Measurements from ENCODE around the gene CD5L. TPM values are rescaled to one million over a fixed set of nuclear protein-coding genes. Genes with fewer than 3 reads are reported as not detected.

The CD5L gene
- total RNA-seq, 1 experiment from 2014 or later: not detected

DNA sequence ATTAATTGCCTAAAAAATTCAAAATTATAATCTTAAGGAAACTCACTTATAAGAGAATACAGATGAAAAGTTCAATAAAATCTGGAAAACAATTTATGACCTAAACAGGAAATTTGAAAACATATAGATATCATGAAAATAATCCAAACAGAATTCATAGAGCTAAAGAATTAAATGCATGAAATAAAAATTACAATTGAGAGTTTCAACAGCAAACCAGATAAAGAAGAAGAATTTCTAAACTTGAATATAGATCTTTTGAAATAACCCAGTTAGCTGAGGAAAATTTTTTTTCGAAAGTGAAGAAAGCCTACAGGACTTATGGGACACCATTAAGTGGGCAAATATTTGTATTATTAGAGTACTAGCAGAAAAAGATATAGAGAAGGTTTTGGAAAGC is 28.3 kb downstream of the CD5L start:
- no peak for DNase-seq (ENCODE audit: low spot score)

DNA sequence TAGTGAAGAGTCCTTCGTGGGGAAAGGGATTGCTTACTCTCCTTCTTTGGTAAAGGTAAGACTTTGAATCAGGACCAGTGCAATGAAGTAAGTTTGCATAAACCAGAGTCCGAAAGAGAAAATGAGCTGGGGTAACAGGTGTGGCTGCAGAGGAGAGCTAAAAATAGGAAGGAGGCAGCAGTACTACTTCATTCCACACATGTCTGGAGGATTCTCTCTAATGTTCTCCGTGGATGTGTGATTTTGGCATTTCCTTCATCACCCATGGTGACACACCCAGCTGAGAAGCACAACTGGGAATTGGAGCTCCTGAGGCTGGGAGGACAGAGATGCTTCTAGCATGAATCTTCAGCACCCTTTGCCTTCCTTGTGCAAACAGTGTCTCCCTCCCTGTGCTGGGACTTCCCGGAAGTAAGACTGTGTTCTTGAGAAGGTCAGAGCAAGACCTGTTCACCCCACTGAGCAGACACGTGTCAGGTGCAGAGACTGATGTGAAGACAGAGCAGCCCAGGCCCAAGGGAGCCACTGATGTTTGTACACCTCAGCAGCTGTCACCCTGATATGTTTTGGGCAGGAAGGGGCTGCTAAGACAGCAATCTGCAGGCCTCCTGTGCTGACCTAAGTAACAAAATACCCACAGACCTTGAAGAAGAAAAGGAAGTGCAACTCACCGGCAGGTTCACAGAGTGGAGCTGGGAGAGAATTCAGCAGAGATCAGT is 35.0 kb downstream of the CD5L start:
- no peak for DNase-seq (ENCODE audit: low spot score)

DNA sequence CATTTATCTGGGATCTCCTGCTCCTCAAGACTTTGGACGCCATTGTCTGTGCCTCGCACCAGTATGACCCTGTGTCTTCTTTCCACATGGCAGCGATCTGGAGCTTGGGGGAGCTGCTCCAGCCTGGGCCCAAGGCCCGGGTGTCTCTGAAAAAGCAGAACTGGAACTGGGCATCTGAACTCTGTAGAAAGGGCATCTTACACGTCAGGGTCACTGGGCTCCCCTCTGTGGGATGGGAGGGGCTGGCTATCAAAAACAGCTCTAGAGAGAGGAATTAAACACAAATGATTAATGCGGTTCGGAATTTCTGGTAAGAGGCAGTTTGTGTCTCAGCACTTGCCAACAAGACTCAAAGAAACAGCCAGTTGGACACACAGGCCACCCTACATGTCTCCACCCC is 37.8 kb downstream of the CD5L start:
- no peak for DNase-seq (ENCODE audit: low spot score)

DNA sequence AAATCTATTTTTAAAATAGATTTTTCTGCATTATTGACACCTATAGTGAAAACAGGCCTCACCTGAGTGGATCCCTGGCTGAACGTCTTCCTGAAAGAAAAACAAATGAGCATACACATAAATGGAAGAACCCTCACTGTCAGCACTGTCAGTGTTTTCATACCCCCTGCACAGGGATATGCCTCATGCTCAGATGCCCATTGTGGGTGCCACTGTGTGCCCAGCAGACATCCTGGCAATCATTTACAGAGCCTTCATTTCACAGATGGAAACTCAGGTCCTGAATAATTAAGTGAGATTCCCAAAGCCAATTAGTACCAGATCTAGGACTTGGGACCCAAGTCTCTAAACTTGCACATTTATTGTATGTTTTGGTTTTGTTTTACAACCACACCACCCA is 41.6 kb downstream of the CD5L start:
- no peak for DNase-seq (ENCODE audit: low spot score)

DNA sequence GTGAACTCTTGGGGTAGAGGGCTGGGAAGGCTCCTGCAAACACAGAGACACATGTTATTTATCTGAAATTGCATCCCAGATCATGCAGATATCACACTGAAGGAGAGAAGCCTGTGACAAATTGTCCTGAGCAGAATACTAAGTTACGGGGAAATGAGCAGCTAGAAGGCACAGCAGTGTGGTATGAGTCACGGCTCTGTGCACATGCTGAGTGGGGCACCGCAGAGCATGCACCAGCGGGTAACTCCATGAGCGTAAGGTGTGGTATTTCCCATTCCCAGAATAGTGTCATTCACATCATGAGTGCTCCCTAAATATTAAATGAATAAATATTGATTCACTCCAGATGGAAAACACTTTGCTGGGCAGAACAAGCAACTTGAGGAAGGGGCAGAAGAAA is 43.4 kb downstream of the CD5L start:
- DNase-seq (ENCODE audit: low spot score): no peak

DNA sequence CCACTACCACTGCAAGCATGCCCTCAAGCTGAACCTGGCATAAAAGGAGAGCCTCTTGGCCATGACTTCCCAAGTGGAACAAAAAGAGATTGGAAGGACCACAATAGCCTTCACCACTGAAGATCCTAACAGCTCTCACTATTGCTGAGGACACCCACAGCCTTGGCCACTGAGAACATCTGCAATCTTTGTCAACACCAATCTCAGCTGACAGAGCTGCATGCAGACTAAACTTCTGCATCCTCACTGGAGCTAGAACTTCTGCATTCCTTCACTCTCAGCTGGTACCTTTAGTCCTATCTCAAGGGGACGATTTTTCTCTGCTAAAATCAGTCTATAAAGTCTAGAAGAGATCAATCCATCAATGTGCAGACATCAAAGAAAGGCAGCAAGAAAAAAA is 56.4 kb downstream of the CD5L start:
- DNase-seq (ENCODE audit: low spot score): no peak

DNA sequence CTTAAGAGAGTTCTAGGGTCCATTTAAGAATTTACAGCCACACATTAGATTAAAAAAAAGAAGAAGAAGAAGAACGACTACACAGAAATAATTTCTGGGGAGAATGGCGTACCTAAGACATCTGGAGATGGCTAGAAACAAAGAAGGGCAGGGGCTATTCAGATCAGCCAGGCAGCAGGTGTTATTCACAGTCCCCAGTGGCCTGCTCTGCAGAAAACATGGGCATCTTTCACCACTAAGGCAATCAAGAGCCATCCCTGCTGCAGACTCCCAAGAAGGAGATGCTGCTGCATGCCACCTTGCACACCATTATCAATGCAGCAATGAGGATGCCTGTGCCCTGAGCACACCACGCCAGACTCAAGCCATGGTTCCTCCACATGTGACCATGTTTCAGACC is 56.8 kb downstream of the CD5L start:
- DNase-seq (ENCODE audit: low spot score): no peak

DNA sequence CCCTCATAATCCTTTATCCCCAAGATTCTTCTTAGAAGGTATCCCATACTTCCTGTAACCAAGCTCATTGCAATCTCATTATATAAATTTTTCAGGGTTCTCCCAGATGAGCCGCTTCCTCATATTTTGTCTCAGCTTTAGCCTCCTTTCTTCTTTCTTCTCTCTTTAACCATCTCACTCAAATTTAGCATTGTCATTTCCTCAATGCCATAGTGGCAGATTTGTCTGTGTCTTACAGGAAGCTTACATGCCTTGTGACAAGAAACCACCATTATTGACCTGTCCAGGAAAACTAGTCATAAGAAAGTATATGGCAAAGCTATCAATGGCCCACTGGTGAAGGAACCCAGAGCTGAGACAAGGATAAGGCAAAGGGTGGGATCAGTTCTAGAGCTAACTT is 58.7 kb downstream of the CD5L start:
- no peak for DNase-seq (ENCODE audit: low spot score)

DNA sequence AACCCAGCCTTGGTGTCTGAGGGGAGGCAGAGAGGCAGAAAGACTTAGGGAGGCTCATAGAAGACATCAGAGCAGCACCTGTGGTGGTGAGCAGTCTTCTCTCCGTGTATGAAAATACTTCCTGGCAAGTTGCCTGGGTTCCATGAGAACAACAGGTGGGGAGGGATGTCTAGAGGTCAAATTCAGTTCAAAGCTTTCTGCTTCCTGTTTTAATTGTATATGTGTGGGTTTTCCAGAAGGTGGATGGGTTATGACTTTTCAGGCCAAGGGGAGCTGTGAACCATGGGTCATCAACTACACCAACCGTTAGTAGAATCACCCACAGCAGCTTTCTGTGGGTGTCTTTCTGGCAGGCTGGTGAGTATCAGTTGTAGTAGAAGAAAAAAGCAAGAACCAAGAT is 60.6 kb downstream of the CD5L start:
- no peak for DNase-seq (ENCODE audit: low spot score)

Other genes with a start within 250 kb of the CD5L start
- gene FCRL4, start 243.7 kb downstream of the CD5L start, total RNA-seq (2014; rRNA removed; shearing (Covaris generic)): not detected in 2 replicates
- gene FCRL3, start 141.0 kb downstream of the CD5L start, total RNA-seq (2014; rRNA removed; shearing (Covaris generic)): not detected in 2 replicates
- not detected in 2 replicates for gene FCRL2, start 64.7 kb downstream of the CD5L start, total RNA-seq (2014; rRNA removed; shearing (Covaris generic))
- gene FCRL1, start 21.7 kb downstream of the CD5L start, total RNA-seq (2014; rRNA removed; shearing (Covaris generic)): not detected in 2 replicates
- 145 and 179 TPM in 2 replicates for gene KIRREL1, start 151.8 kb upstream of the CD5L start, total RNA-seq (2014; rRNA removed; shearing (Covaris generic))